Skin epidermis (tissue), 12 donors: Measurements from ENCODE around the gene PLB1.

Experiments used
- H3K27ac ChIP-seq, 21 experiments: fragments of 200-600 bp; sonication (generic) in 11 of 21; one replicate each; pipeline ENCODE4 v1.5.0; 2020; ENCODE audit warnings: mild to moderate bottlenecking in 3 of 21, inconsistent platforms in 2 of 21, moderate library complexity in 2 of 21
- H3K4me3 ChIP-seq, 7 experiments: fragments of 200-600 bp; sonication (generic) in 2 of 7; one replicate each; pipeline ENCODE4 v1.5.0; 2020; ENCODE audit warnings: inconsistent platforms in 2 of 7, mild to moderate bottlenecking in 2 of 7, moderate library complexity in 1 of 7

Gene PLB1

DNA sequence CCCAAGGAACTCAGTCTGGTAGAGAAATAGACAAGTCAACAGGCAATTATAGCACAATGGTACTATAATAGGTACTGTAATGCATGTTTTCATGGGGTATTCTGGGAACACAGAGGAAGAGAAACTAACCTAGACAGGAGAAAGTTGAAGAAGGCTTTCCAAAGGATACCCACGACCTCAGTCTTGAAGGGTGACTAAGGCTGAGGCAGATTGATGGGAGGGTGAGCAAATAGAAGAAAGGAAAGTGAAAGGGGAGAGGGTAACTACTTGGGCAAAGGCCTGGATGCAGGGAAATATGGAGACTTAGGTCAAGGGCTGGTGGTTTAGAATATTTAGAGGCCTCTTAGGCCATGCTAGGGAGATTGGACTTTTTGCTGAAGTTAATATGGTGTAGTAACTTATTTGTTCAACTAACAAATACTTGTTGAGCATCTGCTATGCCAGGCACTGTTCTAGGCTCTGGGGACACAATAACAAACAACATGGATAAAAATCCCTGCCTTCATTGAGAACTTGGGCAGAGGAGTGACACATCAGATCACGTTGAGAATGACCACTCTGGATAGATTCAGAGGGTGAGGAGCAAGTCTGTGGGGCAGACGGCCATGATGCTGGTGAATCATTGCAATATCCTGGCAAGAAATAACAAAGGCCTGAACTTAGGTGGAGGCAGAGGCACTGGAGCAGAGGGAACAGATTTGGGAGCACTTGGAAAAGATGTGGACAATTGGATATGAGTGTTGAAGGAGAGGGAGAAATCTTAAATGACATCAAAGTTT lies 56.4 kb downstream of the PLB1 start:
- no peak overlapping the region for H3K27ac ChIP-seq
- H3K4me3 ChIP-seq: no peak overlapping the region

DNA sequence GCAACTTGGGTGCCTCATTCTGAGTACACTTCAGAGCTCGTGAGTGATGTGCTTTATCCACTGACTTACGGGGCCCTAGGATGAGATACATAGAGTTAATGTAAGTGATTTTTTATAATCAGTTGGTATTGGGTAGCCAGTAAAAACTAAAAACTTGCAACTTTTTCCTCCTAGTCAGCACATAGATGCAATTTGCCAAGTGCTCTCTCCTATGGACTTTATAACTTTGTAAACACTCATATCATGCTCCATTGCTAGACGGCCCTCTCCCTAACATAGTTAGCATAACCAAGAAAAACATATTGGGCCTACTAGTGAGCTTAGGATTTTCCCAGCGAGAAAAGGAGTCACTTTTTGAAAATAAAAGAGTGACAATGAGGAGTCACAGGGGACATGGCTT lies 60.4 kb downstream of the PLB1 start:
- H3K27ac ChIP-seq: no peak overlapping the region
- H3K4me3 ChIP-seq: no peak overlapping the region

DNA sequence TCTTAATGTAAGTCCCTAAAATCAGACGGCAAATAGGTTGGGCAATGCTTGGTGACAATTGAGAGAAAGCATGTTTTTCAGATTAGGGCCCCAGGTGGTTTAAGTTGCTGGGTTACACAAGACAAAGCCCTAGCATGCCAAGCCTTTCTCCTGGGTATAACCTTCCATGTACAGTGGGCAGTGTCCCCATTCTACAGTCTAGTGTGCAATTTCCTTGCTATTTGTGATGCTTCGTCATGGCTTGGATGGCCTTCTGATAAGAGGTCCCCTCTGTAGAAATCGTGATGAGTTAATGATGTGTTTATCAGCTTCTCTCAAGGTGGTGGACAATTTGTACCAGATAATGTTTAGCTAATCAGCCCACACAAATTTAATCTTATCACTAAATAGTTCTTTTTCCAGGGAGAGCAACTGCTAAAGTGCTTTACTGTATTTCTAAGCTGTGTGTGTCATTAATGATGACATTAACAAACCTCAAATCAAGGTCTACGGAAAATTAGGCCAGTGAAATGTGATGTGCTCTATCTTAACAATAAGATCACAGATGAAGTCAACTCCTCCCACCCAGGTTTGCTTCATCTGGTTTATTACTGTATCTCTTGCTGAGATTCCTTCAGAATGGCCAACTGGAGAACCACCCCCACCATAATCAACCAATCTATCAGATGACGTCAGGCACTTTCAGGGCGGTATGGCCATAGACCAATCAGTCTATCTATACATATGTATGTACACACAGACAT lies 61.7 kb downstream of the PLB1 start:
- no peak overlapping the region for H3K4me3 ChIP-seq
- no peak overlapping the region for H3K27ac ChIP-seq

DNA sequence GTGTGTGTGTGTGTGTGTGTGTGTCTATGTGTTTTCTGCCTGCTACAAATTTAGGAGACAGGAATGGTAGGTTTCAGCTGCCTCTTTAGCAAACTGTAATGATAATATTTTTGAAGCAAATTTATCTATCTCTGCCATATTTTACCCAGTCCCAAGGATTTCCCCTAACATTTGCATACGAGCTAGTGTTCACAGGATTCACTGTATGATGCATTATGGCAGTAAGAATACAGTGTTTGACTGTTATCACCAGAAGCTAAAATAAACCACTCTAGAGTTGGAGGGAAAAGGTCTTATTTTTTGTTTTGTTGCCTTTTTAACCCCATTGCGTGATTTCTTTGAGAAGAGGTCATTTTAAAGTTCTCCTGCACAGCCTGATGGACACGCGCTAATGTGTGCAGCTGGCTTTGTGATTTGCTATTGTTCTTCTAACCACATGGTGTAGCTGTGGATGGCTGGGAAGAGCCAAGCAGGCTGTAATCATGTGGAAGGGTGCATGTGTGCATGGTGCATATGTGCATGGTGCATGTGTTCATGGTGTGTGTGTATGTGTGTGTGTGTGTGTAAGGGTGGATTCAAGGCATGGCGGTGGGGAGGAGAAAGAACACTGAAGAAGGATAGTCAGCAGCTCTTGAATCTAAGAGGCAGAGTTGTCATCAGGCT lies 62.4 kb downstream of the PLB1 start:
- Histone ChIP-seq H3K27ac (no peak overlapping the region), H3K4me3 (no peak overlapping the region)

DNA sequence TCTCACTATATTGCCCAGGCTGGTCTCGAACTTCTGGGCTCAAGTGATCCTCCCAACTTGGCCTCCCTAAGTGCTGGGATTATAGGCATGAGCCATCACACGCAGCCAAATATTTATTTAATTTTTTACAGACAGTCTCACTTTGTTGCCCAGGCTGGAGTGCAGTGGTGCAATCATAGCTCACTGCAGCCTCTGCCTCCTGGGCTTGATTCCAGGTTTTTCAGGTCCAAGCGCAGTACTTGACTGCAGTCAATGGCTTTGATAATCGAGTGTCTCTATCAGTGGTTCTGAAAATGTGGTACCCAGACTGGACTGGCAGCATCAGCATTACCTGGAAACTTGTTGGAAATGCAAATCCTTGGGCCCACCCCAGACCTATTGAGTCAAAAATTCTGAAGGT lies 63.1 kb downstream of the PLB1 start:
- no peak overlapping the region for H3K27ac ChIP-seq
- no peak overlapping the region for H3K4me3 ChIP-seq

DNA sequence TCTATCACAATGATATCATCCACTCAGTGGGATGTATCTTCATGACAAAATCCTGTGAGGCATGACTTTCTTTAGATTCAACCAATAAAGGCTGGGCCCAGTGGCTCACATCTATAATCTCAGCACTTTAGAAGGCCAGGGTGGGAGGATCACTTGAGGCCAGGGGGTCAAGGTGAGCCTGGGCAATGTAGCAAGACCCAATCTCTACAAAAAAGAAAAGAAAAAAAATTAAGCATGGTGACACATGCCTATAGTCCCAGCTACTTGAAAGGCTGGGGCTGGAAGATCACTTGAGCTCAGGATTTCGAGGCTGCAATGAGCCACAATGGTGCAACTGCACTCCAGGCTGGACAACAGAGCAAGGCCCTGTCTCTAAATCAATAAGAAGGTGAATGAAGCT lies 68.0 kb downstream of the PLB1 start:
- Histone ChIP-seq H3K27ac (no peak overlapping the region), H3K4me3 (no peak overlapping the region)

DNA sequence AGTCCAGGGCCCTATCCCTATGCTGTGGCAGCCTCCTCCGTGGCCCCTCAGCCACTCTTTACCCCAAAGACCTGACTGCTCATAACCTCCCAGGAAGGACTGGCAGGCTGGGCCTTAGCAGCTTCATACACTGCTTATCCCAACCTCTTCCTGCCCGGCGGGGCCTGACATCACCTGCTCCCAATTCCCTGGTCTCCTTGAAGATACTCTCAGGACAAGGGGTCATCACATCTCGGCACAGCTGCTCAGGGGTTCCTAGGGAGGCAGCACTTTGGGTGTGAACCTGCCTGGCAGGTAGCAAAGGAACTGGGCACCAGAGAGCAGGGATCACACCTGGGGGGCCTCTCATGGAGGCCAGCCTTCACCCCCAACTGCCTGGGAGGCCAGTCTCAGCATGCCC lies 68.5 kb downstream of the PLB1 start:
- H3K4me3 ChIP-seq: no peak overlapping the region
- no peak overlapping the region for H3K27ac ChIP-seq

DNA sequence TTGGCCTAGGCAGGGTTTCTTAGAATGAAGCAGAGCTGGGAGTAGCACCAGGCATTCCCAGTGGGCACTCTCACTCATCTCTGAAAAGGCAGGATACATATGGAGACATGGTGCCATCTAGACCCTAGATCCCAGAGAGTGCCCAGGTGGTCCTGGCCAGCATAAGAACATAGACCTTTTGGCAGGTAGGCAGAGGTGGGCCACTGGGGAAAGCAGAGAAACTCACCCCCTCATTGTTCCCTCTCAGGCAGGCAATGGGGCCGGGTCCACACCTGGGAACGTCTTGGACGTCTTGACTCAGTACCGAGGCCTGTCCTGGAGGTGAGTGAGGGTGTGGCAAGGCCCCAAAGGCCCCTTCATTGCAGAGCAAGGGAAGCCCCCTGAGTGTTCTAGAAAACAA lies 69.2 kb downstream of the PLB1 start:
- Histone ChIP-seq H3K27ac (peak overlapping the region in 6 of 21 experiments; percentile 9 to 70 (median 32)), H3K4me3 (no peak overlapping the region)

DNA sequence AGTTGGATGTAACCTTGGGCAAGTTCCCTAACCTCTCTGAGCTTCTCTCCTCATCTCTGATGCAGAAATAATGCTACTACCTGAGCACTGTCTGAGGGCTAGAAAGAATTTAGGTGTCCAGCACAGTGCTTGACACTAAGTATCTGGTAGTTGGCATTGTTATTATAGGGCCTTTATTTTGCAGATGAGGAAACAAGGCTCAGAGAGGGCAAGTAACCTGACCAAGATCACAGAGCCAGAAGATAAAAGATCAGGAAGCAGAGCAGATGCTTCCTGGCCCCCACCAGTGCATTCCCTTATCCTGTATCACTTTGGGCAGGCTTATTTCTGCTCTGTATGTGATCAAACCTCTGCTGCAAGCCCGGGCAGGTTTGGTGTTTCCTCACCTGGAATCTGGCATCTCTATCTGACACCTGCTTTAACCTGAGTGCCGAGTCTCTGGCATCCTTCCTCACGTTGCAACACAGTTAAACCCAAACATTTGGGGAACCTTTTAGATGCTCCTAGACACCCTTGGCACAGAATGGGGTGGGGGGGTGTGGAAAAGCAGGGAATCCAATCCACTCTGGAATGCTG lies 69.9 kb downstream of the PLB1 start:
- H3K4me3 ChIP-seq: peak overlapping the region in 4 of 7 experiments; percentile 39 to 58 (median 46)
- H3K27ac ChIP-seq: peak overlapping the region in 14 of 21 experiments; percentile 9 to 81 (median 70)

DNA sequence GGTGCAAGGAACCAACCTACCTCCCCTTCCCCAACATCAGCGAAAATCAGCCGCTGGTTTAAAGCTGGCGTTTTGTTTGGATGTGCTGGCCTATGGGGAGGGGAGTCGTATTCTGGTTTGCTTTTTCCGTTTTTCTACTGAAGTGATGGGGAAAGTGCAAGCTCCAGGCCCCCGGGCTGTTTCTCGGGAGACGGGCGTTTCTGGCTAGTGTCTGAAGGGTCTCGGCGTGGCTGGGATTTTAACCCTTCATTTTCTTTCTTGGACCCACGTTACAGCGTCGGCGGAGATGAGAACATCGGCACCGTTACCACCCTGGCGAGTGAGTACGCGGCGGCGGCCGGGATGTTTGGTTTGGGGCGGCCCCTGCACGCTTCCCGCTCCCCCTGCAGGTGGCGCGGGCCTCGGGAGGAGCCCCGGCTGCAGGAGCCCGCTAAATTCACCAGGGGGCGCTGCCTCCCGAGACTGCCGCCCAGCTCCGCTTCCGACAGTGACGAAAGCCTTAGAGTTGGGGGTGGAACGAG lies 70.7 kb downstream of the PLB1 start:
- peak overlapping the region in 19 of 21 experiments; percentile 30 to 85 (median 75) for H3K27ac ChIP-seq
- H3K4me3 ChIP-seq: peak overlapping the region; percentile 39 to 58 (median 47)

DNA sequence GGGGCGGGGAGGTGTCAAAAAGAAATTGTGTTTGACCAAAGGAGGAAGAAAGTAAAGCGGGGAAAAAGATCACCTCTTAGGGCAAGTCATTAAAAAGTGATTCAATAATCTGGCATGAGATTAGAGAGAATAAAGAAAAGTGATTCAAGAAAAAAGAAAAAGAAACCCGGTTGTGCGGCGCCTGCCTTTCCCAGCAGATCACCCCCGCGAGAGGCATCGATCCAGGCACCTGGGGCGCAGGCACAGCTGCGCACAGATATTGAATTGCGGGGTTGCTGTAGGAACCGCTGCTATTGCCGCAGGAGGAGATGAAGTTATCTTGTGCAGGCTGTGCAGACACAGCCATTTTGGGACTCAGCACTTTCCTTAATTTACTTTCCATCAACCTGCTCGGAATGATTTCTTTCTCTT lies 71.2 kb downstream of the PLB1 start:
- peak overlapping the region in 18 of 21 experiments; percentile 45 to 85 (median 76) for H3K27ac ChIP-seq
- peak overlapping the region; percentile 39 to 58 (median 47) for H3K4me3 ChIP-seq

DNA sequence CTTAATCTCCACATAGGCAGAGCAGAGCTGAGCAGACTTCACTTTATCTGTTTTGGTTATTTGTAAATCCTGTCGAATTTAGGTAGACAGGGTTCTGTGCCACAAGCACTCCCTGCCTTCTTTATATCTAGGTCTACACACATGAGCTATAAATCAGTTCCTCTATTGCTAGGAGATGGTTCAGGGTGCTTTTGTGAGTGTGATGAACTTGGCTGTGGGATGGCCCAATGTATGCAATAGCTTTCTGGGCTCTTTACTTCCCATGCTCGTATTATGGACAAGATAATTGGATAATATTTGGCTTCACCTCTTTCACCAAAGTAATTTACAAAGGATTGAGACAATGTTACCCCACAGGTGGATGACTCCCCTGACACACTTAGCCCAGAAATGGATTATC lies 72.2 kb downstream of the PLB1 start:
- Histone ChIP-seq H3K27ac (peak overlapping the region in 1 of 21 experiments; percentile 25), H3K4me3 (no peak overlapping the region)

DNA sequence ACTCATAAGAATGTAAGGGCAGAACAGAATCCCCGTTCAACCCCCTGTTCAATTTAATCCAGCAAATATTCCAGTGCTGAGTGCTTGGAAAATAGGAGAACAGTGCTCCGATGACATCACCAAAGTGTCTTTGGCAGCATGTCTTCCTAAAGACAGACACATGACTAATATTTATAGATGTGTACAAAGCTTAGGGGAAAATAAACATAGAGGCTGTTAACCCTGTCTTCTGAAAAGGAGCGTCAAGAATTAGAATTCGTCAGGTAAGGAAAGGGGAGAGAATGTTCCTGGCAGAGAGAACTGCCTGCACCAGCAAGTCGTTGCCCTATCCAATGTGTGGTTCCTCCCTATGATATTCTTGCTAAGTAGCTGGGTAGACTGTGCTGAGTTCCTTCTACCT lies 72.7 kb downstream of the PLB1 start:
- H3K27ac ChIP-seq: peak overlapping the region in 4 of 21 experiments; percentile 17 to 25 (median 18)
- no peak overlapping the region for H3K4me3 ChIP-seq

DNA sequence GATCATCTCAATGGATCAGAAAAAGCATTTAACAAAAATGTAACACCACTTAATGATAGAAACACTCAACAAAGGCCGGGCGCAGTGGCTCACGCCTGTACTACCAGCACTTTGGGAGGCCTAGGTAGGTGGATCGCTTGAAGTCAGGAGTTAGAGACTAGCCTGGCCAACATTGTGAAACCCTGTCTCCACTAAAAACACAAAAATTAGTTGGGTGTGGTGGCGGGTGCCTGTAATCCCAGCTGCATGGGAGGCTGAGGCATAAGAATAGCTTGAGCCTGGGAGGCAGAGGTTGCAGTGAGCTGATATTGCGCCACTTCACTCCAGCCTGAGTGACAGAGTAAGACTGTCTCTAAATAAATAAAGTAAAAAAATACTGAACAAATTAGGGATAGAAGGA lies 74.6 kb downstream of the PLB1 start:
- no peak overlapping the region for H3K27ac ChIP-seq
- no peak overlapping the region for H3K4me3 ChIP-seq

DNA sequence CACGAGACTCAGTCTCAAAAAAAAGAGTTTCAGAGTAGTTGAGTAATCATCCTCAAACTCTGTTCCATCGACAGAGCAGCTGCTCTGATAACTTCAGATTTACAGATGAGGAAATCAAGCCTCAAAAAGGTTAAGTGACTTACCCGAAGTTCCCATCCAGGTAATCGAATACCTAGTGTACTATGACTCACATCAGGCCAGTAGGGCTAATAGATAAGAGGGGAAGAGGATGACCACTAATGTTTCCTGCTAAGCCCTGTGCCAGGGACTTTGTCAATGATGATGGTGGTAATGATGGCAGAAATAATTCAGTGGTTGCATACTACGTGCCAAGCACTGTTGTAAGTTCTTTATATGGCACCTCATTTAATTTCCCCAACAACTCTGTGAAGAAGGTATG lies 80.9 kb downstream of the PLB1 start:
- Histone ChIP-seq H3K4me3 (no peak overlapping the region), H3K27ac (no peak overlapping the region)

DNA sequence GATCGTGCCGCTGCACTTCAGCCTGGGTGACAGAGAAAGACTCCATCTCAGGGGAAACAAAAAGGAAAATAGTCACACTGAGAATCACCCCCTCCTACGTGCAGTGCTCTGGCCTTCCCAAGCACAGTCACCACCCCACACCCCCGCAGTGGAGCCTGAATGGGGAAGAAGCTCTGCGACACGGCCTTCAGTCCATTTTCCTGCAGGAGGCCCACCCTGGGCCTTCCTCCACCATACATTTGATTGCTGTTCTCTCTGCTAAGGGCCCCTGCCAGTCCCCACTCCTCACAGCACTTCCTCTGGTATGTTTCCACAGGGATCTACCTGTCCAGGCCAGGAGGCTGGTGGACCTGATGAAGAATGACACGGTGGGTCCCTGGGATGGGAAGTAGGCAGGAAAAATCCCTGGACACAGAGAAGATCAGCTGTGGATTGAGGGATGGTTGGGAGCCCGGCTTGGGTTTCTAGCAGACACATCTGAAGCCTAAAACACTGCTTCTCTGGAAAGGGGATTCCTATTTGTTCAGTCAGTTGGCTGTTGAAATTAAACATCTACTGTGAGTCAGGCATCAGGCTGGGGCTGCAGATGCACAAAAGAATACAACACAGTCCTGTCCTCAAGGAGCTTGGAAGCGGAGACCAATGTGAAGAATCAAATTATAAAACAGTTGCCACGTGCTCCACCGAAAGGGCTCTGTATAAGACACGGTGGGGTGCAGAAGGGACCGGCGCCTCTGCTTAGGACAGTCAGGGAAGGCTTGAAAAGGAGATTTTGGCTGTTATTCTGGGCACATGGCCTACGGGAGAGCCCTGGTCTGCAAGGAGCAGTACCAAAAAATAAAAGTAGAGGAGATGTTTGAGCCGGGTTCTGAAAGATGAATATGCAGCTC lies 82.2 kb downstream of the PLB1 start:
- Histone ChIP-seq H3K4me3 (no peak overlapping the region), H3K27ac (no peak overlapping the region)

DNA sequence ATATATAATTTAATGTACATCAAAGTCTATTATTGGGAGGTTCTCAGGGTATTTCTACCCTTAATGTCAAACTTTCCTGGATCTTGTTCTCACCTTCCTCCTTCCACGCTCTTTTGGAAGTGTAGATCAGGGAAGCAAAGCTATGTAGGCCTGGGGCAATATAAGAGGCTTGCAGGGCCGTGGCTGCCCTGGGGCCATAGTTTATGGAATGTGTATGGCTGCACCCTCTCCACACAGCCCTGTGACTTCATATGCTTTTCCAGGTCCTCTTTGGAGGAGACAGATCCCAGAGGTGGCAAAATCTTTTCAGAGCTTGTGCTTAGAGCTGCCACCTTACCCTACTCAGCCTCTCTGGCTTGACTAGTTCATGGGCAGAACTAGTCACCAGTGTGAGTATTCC lies 82.9 kb downstream of the PLB1 start:
- Histone ChIP-seq H3K4me3 (no peak overlapping the region), H3K27ac (no peak overlapping the region)

DNA sequence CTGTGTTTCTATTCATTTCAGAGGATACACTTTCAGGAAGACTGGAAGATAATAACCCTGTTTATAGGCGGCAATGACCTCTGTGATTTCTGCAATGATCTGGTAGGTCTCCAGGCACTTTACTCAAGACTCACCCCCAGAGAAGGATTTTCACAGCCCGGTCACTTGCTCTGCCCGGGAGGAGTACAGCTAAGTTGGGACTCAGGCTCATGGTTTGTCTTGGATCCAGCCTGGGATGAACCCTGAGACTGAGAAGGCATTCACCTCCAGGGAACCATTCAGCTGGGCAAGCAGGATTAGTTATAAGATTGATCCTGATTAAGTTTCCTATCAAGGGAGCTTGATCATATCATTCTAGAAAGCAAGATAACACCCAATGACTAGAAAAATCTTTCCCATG lies 83.7 kb downstream of the PLB1 start:
- no peak overlapping the region for H3K27ac ChIP-seq
- H3K4me3 ChIP-seq: no peak overlapping the region

DNA sequence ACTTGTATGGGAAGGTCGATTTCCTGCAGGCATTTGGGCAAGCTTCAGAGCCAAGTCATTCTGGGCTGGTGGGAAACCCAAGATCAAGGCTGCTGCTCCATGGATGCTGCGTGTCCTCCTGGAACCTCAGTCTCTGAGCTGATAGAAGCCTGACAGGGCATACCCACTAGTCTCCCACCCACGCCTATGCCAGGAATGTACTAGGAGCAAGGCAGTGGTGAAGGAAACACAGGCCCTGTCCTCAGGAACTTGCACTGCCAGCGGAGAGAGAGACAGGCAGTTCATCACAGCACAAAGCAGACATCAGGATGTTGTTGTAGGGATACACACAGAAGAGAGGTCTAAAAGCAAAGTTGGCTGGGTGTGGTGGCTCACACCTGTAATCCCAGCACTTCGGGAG lies 84.2 kb downstream of the PLB1 start:
- H3K27ac ChIP-seq: no peak overlapping the region

More for the DNA sequence above, 84.2 kb downstream of the PLB1 start:
- no peak overlapping the region for H3K4me3 ChIP-seq
